BJ (cell line): ENCODE data around the gene LHPP. TPM values are rescaled to one million over a fixed set of nuclear protein-coding genes. Genes with fewer than 3 reads are reported as not detected.

Source experiments
- CTCF ChIA-PET: fragments of 350-600 bp; formaldehyde crosslinking; extraction: SDS; loops from one replicate; lab custom pipeline; 2021; ENCODE audit warnings: antibody characterized with exemption, inconsistent platforms; lab: Yijun Ruan, JAX
- POLR2A ChIA-PET: fragments of 300-600 bp; sonication (Branson Sonifier 250); formaldehyde crosslinking; extraction: SDS; loops from one replicate; lab custom pipeline; 2021; ENCODE audit warnings: antibody characterized with exemption; lab: Charles Lee
- DNase-seq: peaks from one replicate; pipeline ENCODE4 v3.0.0-alpha.2; 2011; ENCODE audit warnings: low read depth
- H3K27me3 ChIP-seq: 2 replicates; pipeline ENCODE4 v1.6.0; 2011; ENCODE audit warnings: low read length; ENCODE audit not compliant: control insufficient read depth, insufficient read depth
- H3K36me3 ChIP-seq: 2 replicates; pipeline ENCODE4 v1.5.1; 2011; ENCODE audit warnings: low read length; ENCODE audit not compliant: control insufficient read depth, insufficient read depth
- H3K4me3 ChIP-seq: 2 replicates; pipeline ENCODE4 v1.5.1; 2011; ENCODE audit warnings: low read depth, mild to moderate bottlenecking, control low read depth, low read length
- polyA plus RNA-seq: library from polyadenylated mRNA; depleted of rRNA; stranded (reverse); fragments of >200 nt; gene quantifications from 2 replicates; pipeline ENCODE4 v1.2.3, GENCODE V29; 2011
- TF ChIP-seq, protein P1 (sequence below): IDR thresholded peaks from 2 replicates; pipeline ENCODE4 v1.5.1; 2011; ENCODE audit warnings: low read depth, mild to moderate bottlenecking, control low read depth, inconsistent platforms, low read length, moderate library complexity; ENCODE audit not compliant: insufficient read depth

Gene LHPP
- polyA plus RNA-seq, 1 experiment: 23.8 TPM

- ChIA-PET POLR2A (no interaction called here), CTCF (interaction anchor here (1.4 kb wide), 1 partner anchor 26 kb away, joined by 5 read pairs; no protein-coding TSS in a partner anchor)
- TF ChIP-seq, protein P1, sequence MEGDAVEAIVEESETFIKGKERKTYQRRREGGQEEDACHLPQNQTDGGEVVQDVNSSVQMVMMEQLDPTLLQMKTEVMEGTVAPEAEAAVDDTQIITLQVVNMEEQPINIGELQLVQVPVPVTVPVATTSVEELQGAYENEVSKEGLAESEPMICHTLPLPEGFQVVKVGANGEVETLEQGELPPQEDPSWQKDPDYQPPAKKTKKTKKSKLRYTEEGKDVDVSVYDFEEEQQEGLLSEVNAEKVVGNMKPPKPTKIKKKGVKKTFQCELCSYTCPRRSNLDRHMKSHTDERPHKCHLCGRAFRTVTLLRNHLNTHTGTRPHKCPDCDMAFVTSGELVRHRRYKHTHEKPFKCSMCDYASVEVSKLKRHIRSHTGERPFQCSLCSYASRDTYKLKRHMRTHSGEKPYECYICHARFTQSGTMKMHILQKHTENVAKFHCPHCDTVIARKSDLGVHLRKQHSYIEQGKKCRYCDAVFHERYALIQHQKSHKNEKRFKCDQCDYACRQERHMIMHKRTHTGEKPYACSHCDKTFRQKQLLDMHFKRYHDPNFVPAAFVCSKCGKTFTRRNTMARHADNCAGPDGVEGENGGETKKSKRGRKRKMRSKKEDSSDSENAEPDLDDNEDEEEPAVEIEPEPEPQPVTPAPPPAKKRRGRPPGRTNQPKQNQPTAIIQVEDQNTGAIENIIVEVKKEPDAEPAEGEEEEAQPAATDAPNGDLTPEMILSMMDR: no peak
- Histone ChIP-seq H3K36me3 (no peaks in the 10 kb centered on the region), H3K27me3 (no peaks in the 10 kb centered on the region), H3K4me3 (no peak overlapping the region)
- DNase-seq: no peak
Measured at GRCh38 chr10:124504711-124505110, 43.1 kb downstream of the LHPP start.

DNA sequence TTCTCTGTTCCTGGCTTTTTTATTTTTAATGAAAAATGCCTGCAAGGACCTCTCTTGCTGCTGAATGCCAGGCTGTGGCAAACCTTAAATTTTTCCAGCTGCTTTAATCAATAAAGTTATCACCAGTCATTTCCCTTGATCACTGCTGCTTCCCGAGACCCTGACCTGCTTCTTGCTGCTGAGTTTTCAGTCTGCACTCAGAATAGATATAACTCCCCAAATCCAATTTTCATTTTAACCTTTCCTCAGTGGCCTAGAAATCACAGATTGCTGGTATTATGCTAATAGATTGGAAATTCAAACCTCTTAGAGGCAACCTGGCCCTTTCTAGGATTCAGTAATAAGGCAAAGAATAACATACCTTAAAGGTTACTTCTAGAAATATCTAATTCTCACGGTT, 43.7 kb downstream of the LHPP start:
- H3K4me3 ChIP-seq: no peak overlapping the region
- TF ChIP-seq, protein P1: no peak
- H3K36me3 ChIP-seq: no peaks in the 10 kb centered on the region
- DNase-seq: no peak
- ChIA-PET CTCF (interaction anchor here (0.6 to 1.4 kb wide), 2 partner anchors 8 to 25 kb away, joined by 3 to 5 read pairs; no protein-coding TSS in a partner anchor), POLR2A (no interaction called here)
- no peaks in the 10 kb centered on the region for H3K27me3 ChIP-seq

DNA sequence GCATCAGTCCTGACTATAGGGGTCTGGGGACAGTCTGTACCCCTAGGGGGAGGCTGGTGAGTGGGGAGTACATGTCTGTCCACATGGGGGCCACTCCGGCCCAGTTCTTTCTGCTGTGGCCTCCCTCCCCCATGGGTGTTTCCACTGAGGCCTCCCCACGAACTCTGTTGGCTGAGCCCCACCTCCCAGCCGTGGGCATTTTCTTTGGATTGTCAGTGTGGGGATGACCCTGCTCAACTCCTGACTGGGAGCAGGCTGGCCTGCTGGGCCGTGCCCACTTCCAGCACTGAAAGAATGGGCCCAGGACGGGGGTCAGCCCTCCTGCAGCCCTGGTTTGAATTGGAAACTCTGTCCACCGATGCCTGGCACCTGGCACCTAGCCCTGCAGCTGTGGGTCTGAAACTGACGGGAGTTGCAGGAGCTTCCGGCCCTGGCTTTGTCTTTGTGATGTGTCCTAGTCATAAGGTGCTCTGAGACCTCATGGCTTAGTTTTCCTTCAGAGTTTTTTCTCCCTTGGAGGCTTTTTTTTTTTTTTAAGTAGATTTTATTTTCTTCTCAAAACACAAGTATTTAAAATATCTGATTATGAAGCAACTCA, 46.5 kb downstream of the LHPP start:
- no peak for DNase-seq
- Histone ChIP-seq H3K27me3 (no peaks in the 10 kb centered on the region), H3K36me3 (no peaks in the 10 kb centered on the region), H3K4me3 (no peak overlapping the region)
- CTCF ChIA-PET: no interaction called here
- TF ChIP-seq, protein P1: no peak
- POLR2A ChIA-PET: interaction anchor here (0.6 kb wide), 1 partner anchor 94 kb away, joined by 3 read pairs; no protein-coding TSS in a partner anchor

DNA sequence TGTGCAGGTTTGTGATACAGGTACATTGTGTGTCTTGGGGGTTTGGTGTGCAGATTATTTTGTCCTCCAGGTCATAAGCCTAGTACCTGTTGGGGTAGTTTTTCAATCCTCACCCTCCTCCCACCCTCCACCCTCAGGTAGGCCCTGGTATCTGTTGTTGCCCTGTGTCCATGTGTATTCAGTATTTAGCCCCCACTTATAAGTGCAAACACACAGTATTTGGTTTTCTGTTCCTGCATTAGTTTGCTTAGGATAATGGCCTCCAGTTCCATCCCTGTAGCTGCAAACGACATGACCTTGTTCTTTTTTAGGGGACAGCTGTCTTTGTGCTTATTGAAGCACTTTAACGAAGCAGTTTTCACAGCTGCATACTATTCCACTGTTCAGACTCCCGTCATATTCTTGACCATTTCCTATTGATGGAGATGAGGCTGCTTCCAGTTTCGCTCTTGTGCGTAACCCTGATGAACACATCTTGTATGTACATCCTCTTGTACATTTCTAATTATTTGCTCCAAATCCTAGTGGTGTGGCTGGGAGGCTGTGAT, 47.4 kb downstream of the LHPP start:
- ChIA-PET CTCF (interaction anchor here (0.7 kb wide), 1 partner anchor 21 kb away, joined by 3 read pairs; no protein-coding TSS in a partner anchor), POLR2A (no interaction called here)
- no peak for DNase-seq
- no peak overlapping the region for H3K4me3 ChIP-seq
- no peaks in the 10 kb centered on the region for H3K27me3 ChIP-seq
- TF ChIP-seq, protein P1: no peak
- no peaks in the 10 kb centered on the region for H3K36me3 ChIP-seq

GRCh38 chr10:124509880-124510632, 48.4 kb downstream of the LHPP start:
- ChIA-PET CTCF (no interaction called here), POLR2A (no interaction called here)
- no peak for DNase-seq
- H3K4me3 ChIP-seq: no peak overlapping the region
- TF ChIP-seq, protein P1: no peak
- H3K36me3 ChIP-seq: no peaks in the 10 kb centered on the region
- H3K27me3 ChIP-seq: no peaks in the 10 kb centered on the region
